GM18868 (cell line): Measurements from ENCODE around the gene ARID1B.
A peak's percentile ranks its signal among the peaks of the same experiment; 100 is the strongest.

ENCODE experiments used
- ATAC-seq: cut with Tn5 transposase; IDR thresholded peaks from one replicate; pipeline ENCODE4 v1.9.1; 2021; ENCODE audit warnings: mild to moderate bottlenecking, moderate library complexity; ENCODE audit not compliant: unreplicated experiment

Gene ARID1B

DNA sequence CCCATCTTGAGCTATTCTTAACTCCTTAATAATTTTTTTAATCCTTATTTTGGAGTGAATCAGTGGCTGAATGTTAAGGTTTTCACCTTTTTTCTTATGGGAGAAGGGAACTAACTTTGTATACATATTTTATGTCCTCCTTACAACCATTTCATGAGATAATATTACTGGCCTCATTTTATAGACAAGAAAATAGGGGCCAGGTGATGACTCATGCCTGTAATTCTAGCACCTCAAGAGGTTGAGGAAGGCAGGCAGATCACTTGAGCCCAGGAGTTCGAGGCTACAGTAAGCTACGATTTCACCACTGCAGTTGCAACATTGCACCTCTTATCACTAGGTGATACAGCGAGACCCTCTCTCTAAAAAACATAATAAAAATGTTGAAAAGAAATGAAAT, 417.5 kb downstream of the ARID1B start:
- ATAC-seq: no peak

DNA sequence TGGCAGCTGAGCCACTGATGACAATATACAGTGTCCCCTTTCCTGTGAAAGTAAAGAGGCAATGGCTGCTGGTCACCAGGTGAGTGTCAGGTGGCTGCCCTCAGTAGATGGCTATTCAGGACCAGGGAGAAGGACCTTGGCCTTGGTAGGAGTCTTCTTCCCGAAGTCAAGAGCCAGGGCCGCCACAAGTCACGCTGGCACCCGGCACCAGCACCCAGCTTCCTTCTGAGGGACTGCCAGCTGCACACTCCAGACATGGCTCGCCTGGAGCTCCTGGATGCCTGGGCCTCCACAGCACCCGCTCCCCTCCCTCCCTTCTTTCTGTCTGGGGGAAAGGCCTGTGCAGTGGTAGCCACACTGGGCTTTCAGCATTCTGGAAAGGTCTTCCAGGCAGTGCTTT, 419.2 kb downstream of the ARID1B start:
- ATAC-seq: no peak

DNA sequence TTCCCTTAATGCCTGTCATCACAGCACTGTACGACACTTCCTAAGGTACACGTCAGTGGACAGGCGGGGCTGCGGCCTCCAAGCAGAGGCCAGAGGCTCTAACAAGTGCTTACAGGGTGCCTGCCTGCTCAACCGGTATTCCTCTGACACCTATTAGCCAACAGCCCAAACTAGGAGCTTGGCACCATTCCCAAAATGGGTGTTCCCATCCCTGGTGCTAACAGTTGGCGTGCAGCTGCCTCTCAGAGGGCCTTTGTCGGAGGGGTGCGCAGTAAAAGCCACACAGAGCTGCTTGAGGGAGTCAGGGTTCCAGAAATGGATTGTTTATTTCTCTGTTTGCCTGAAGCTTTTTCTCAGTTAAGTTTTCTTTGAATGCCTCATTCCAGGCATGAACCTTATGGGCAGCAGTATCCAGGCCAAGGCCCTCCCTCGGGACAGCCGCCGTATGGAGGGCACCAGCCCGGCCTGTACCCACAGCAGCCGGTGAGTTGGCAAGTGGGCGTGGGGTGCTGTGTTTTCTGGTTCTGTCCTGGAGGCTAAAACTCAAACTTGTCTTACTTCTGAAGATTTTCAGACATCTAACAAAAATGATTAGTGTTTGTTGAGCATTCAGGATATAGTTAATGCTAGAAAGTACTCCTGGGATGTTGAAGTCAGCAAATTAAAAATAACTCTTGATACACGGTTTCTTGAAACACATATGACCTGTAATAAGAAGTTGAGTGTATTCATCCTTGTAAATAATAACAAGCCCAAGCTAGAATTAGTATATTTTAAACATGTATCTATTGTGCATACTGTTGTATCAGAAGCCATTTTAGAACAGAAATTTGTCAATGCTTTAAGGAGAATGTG, 421.5 kb downstream of the ARID1B start:
- no peak for ATAC-seq

DNA sequence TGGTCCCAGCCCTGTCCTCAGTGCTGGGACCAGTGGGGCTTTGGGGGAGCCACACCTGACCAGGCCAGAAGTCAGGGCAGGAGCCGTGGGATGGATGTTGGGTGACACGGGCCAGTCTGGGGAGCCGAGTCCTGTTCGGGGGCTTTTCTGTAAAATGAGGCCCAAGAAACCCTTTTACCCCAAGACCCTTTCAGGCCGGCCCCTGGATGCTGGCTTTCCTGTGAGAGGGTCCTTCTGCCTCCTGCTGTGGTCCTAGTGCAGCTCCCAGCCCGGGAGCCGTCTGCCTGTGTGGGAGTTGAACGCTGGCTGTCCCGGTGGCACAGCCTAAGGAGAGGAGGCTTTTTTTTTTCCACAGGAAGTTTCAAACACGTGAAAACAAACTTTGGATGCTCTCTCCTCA, 422.9 kb downstream of the ARID1B start:
- ATAC-seq: no peak

DNA sequence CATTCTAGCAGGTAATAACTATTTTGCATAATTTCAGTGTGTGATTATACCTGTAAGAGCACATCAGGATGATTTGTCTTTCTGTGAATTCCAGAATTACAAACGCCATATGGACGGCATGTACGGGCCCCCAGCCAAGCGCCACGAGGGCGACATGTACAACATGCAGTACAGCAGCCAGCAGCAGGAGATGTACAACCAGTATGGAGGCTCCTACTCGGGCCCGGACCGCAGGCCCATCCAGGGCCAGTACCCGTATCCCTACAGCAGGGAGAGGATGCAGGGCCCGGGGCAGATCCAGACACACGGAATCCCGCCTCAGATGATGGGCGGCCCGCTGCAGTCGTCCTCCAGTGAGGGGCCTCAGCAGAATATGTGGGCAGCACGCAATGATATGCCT, 423.4 kb downstream of the ARID1B start:
- no peak for ATAC-seq

DNA sequence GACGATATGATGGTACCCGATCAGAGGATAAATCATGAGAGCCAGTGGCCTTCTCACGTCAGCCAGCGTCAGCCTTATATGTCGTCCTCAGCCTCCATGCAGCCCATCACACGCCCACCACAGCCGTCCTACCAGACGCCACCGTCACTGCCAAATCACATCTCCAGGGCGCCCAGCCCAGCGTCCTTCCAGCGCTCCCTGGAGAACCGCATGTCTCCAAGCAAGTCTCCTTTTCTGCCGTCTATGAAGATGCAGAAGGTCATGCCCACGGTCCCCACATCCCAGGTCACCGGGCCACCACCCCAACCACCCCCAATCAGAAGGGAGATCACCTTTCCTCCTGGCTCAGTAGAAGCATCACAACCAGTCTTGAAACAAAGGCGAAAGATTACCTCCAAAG, 423.9 kb downstream of the ARID1B start:
- ATAC-seq: no peak

DNA sequence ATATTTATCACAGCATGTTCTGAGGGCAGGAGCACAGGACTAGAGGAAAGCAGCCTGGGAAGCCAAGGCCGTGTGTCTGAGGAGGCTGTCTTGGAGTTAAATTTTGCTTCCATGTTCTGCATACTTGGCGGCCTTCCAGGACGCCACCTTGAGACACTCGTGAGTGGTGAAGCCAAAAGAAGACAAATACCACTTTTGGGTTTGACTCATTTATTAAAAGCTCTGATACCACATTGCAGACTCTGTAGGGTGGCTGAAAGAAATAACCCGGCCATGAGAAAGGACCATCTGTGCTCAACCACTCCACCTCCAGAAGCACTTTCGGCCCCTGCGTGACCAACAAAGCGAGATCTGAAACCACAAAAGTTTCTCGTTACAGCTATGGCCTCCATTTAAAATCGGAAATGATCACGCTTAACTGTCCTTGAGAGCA, 426.1 kb downstream of the ARID1B start:
- ATAC-seq: peak; percentile 97

DNA sequence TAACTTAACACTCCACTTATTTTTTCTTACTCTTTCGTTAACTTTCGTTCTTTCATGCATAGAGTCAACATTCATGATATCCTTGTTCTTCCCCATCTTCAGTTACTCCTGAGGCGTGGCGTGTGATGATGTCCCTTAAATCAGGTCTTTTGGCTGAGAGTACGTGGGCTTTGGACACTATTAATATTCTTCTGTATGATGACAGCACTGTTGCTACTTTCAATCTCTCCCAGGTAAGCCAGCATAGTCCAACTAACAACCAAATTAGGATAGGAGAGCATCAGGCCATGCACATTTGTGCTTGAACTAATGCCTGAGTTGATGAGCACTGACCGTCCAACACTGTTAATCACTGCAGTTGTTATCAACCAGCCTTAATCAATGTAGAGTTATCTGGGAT, 426.6 kb downstream of the ARID1B start:
- ATAC-seq: peak; percentile 21

DNA sequence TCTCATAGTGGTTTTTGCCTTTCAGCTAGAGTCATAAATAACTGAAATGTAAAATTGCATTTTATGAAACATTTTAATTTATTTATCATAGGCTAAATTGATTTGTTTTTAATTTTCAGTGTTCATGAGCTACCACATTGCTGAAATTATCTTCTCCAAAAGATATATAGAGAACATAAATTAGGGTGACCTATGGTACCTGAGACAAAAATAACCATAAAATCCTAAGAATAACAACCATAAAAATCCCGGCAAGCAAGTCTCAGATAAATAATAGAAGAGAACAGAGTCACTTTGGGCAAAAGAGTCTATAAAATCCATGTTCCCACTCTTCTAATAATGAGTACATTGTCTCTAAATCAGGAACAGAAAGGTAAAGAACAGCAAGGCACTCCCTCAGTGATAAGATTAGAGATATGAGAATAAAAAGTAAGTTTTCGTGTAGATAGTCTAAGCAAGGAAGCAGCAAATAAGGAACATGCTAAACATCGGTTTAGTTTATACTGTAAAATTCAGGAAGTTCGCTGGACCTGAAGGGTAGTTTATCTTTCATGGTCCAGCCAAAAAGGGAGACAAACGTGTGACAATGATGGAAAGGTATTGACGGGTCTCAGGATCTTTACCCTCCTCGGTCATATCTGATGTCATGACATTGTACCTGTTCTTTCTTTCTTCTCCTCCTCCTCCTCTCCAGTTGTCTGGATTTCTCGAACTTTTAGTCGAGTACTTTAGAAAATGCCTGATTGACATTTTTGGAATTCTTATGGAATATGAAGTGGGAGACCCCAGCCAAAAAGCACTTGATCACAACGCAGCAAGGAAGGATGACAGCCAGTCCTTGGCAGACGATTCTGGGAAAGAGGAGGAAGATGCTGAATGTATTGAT, 428.5 kb downstream of the ARID1B start:
- no peak for ATAC-seq

DNA sequence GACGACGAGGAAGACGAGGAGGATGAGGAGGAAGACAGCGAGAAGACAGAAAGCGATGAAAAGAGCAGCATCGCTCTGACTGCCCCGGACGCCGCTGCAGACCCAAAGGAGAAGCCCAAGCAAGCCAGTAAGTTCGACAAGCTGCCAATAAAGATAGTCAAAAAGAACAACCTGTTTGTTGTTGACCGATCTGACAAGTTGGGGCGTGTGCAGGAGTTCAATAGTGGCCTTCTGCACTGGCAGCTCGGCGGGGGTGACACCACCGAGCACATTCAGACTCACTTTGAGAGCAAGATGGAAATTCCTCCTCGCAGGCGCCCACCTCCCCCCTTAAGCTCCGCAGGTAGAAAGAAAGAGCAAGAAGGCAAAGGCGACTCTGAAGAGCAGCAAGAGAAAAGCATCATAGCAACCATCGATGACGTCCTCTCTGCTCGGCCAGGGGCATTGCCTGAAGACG, 429.2 kb downstream of the ARID1B start:
- no peak for ATAC-seq

DNA sequence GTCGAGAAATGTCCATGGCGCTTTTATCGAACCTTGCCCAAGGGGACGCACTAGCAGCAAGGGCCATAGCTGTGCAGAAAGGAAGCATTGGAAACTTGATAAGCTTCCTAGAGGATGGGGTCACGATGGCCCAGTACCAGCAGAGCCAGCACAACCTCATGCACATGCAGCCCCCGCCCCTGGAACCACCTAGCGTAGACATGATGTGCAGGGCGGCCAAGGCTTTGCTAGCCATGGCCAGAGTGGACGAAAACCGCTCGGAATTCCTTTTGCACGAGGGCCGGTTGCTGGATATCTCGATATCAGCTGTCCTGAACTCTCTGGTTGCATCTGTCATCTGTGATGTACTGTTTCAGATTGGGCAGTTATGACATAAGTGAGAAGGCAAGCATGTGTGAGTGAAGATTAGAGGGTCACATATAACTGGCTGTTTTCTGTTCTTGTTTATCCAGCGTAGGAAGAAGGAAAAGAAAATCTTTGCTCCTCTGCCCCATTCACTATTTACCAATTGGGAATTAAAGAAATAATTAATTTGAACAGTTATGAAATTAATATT, 430.4 kb downstream of the ARID1B start:
- ATAC-seq: no peak

DNA sequence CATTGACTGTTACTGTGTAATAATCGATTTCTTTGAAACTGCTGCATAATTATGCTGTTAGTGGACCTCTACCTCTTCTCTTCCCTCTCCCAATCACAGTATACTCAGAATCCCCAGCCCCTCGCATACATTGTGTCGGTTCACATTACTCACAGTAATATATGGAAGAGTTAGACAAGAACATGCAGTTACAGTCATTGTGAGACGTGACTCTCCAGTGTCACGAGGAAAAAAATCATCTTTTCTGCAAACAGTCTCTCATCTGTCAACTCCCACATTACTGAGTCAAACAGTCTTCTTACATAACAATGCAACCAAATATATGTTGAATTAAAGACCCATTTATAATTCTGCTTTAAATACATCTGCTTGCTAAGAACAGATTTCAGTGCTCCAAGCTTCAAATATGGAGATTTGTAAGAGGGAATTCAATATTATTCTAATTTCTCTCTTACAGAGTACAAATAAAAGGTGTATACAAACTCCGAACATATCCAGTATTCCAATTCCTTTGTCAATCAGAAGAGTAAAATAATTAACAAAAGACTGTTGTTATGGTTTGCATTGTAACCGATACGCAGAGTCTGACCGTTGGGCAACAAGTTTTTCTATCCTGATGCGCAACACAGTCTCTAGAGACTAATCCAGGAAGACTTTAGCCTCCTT, 432.8 kb downstream of the ARID1B start:
- ATAC-seq: no peak

DNA sequence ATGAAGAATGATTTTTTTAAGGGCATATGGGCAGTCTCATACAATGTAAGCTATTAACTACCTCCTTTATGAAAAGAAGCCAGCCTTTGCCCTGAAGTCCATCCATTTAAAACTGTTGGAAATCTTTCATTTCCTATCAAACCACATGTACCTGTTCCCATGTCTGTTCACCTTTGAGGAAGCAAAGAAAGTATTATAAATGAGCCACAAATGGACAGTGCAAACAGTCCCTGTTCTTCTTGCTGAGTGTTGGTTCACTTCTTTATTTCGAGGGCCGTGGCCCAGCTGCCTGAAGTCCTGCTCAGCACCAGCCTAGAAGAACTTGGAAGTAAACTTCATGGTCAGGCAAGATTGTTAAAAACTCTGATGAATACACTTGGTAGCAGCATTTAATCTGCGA, 433.8 kb downstream of the ARID1B start:
- ATAC-seq: no peak

DNA sequence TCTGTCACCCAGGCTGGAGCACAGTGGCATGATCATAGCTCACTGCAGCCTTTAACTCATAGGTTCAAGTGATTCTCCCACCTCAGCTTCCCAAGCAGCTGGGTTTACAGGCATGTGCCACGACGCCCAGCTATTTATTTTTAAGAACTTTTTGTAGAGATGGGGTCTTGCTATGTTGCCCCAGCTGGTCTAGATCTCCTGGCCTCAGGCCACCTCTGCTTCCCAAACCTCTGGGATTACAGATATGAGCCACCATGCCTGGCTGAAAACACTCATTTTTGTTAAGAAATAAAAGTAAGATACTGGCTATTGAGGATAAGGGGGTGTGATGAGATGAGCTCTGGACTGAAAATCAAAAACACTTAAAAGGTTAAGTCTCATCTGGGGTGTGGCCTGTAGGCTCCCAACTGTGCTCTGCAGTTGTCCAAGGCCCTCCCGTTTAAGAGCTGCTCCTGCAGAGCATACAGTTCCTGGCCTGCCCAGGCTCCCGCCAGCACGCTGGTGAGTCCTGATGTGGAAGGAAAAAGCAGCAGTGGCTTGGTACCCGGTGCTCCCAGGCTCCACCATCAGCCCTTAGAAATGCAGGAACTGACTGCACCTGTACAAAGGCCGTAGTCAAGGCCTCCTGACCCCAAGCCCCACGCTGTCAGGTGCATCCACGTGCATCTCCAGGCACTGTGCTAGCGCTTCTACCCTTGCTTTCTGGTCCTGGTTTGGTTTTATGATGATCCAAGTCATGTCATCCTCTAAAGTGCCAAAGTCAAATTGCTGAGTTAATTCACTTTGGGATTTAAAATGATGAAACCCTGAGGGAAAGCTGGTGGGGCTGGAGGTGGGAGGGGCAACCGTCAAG, 434.7 kb downstream of the ARID1B start:
- ATAC-seq: no peak

DNA sequence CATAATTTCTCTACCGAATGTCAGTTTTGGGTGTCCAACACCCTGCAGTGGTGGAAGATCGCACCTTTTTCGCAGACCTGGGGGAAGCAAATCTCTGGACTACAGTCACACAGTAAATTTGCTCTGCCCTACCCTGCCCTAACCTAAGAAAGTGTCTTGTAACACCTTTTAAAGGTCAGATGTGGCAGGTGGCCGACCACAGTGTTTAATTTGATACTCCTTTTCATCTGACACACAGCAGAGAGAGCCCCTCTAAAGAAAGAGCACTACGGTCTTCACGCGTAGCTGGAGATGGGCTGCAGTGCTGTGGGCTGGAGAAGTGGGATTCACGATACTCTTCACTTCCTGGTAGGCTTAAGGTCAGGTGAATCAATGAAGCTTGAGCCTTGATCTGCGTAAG, 436.2 kb downstream of the ARID1B start:
- no peak for ATAC-seq

DNA sequence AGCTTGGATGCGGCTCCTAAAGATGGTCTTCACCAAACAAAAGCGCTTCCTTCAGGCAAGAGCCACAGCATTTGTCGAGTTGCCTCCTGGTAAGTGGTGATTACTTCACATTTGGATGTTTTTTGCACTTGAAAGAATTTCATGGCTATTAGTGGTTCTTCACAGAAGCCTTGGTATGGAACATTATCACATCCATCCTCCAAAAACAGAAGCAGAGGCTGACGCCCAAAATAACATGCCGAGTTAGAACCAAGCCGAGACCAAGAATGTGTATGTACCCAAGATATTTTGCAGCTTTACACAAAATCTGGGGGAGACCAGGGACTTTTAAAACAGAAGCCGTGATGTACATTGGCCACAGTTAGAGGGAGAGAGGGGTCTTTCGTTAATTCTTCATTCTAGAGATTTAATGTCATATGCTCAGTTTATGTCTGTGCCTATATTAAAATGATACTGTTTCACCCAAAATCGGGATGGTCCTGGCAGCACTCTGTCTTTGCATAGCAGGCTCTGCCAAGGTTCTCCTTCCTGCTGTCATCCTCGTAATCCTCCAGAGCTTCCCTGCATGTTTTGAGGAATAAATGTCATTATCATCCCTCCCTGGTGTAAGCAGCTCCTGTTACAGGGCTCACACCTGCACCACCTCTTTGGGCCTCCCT, 436.9 kb downstream of the ARID1B start:
- no peak for ATAC-seq

DNA sequence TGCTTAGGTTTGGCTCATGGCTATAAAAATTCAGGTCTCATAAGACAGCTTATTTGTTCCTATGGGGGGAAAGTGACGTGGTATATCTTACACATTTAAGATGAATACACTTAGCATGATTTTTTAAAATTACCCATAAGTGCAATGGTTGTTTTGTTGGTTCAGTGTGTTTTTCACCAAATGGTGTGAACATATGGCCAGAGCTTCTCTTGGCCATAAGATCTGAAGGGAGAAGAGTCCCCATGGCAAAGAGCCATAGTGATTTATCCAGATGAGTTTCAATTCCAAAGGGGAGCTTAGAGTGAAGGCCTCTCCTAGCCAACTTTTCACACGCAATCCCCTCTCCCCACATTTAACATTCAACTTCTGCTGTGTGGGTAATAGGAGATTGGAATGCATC, 438.5 kb downstream of the ARID1B start:
- ATAC-seq: no peak

DNA sequence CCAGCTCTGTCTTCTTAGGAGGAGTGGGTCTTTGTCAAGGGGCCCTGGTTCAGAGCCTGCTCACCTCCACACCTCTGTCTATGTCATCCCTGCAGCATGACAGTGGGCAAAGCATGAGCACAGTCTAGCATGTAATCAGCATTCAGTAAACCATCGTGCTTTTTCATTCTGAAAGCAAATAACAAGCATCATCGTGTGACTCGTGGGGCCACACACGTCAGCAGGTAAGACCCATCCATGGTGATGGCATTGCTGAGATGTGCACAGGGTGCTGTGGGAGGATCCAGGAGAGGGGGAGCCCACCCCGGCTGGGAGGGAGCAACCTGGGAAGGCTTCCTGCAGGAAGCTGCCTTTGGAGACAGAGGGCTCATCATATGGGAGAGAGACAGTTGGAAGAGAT, 439.4 kb downstream of the ARID1B start:
- no peak for ATAC-seq

DNA sequence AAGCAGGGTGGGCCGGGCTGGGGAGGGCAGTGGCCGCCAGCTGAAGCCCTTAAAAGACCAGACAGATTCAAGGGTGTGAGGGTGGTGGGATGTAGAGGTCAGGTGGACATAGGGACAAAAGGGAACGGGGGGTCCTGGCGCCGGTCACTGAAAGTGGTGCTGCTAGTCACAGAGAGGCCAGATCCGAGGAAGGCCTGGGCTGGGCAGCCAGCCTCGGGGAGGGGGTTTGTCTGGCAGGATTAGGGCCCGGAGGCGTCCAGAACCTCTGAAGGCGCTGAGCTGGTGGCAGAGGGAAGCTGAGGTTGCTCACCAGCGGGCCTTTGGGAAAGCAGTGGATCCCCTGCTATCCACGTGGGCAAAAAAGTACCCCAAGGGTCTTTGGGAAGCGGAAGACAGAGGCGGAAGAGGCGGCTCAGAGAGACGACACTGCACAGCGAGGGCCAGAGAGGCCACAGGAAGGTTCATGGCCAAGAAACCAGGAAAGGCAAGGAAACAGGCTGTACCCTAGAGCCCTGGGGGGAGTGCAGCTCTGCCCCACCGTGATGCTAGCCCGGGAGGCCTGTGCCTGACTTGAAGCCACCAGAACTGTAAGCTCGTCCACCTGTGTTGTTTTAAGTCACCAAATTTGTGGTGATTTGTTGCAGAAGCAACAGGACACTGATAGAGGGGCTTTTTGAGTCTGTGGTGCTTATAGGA, 440.2 kb downstream of the ARID1B start:
- ATAC-seq: no peak
